GM12878 (cell line): ENCODE results near the gene ACP4. TPM values are rescaled to one million over a fixed set of nuclear protein-coding genes. Genes with fewer than 3 reads are reported as not detected.
A peak's percentile ranks its signal among the peaks of the same experiment; 100 is the strongest.

Experiments used
- CHD1 ChIP-seq: IDR thresholded peaks from 2 replicates; pipeline ENCODE4 v1.6.1; 2012; ENCODE audit warnings: low read depth, low read length, improper control_type of control experiment
- E2F8 ChIP-seq: fragments of 450-650 bp; IDR thresholded peaks from 2 replicates; pipeline ENCODE4 v1.6.1; 2018; ENCODE audit warnings: mild to moderate bottlenecking, low read depth, moderate library complexity; ENCODE audit not compliant: partially characterized antibody
- MEF2B ChIP-seq: fragments of 450-650 bp; IDR thresholded peaks from 2 replicates; pipeline ENCODE4 v1.6.1; 2018; ENCODE audit warnings: mild to moderate bottlenecking, moderate library complexity; ENCODE audit not compliant: partially characterized antibody, poor library complexity, severe bottlenecking
- NR2C1 ChIP-seq: fragments of 450-650 bp; IDR thresholded peaks from 2 replicates; pipeline ENCODE4 v1.6.1; 2017; ENCODE audit warnings: antibody characterized with exemption, mild to moderate bottlenecking, moderate library complexity
- POLR2AphosphoS2 ChIP-seq: IDR thresholded peaks from 2 replicates; pipeline ENCODE4 v1.6.1; 2011; ENCODE audit warnings: low read depth, mild to moderate bottlenecking, low read length, improper control_type of control experiment, moderate library complexity
- POU2F2 ChIP-seq: IDR thresholded peaks from 3 replicates; pipeline ENCODE4 v1.6.1; 2011; ENCODE audit warnings: low read depth, mild to moderate bottlenecking, low read length, borderline replicate concordance
- RAD21 ChIP-seq: IDR thresholded peaks from 2 replicates; pipeline ENCODE4 v1.6.1; 2011; ENCODE audit warnings: mild to moderate bottlenecking, low read depth, low read length, moderate library complexity; ENCODE audit not compliant: insufficient read depth
- SMAD5 ChIP-seq: IDR thresholded peaks from 2 replicates; pipeline ENCODE4 v1.6.1; 2016; ENCODE audit warnings: antibody characterized with exemption, low read depth
- SMC3 ChIP-seq: IDR thresholded peaks from 2 replicates; pipeline ENCODE4 v1.6.1; 2011; ENCODE audit warnings: low read length, improper control_type of control experiment, borderline replicate concordance
- TBL1XR1 ChIP-seq: IDR thresholded peaks from 2 replicates; pipeline ENCODE4 v1.6.1; 2012; ENCODE audit warnings: low read depth, low read length, improper control_type of control experiment
- ZBED1 ChIP-seq: IDR thresholded peaks from 2 replicates; pipeline ENCODE4 v1.6.1; 2016; ENCODE audit warnings: borderline replicate concordance
- ZNF24 ChIP-seq: fragments of 450-650 bp; IDR thresholded peaks from 2 replicates; pipeline ENCODE4 v1.6.1; 2017; ENCODE audit warnings: antibody characterized with exemption, mild to moderate bottlenecking
- polyA plus RNA-seq, 11 experiments: library from polyadenylated mRNA; depleted of rRNA in 4 of 11; unstranded in 6 of 11; stranded (reverse) in 5 of 11; fragments of >200 nt; fragmentation: Nextera tagmentation in 4 of 11; fragmentation: Illumina TruSeq in 1 of 11; extraction: Ambion mirVana in 4 of 11; extraction: Trizol in 1 of 11; gene quantifications; 1 replicate in 1 of 11; 2 replicates in 10 of 11; pipeline versions ENCODE4 v1.2.1 to v1.2.3, GENCODE V29; 2011 to 2016; ENCODE audit warnings: inconsistent platforms in 2 of 11, missing spikeins in 2 of 11, low read depth in 1 of 11
- total RNA-seq, 4 experiments: library from RNA; depleted of rRNA in 3 of 4; stranded (reverse); fragments of >200 nt in 3 of 4; fragmentation: Illumina TruSeq in 1 of 4; extraction: Trizol in 1 of 4; gene quantifications; 2 replicates each; pipeline versions ENCODE4 v1.2.1 to v1.2.3, GENCODE V29; 2013 to 2021
- TF ChIP-seq, protein P1 (sequence below): fragments of 450-650 bp; IDR thresholded peaks from 2 replicates; pipeline ENCODE4 v1.6.1; 2017; ENCODE audit warnings: mild to moderate bottlenecking
- TF ChIP-seq, protein P2 (sequence below): IDR thresholded peaks from 2 replicates; pipeline ENCODE4 v1.6.1; 2011; ENCODE audit warnings: mild to moderate bottlenecking, low read depth, low read length, moderate library complexity; ENCODE audit not compliant: insufficient replicate concordance
- TF ChIP-seq, protein P3 (sequence below): IDR thresholded peaks from 2 replicates; pipeline ENCODE4 v1.6.1; 2012; ENCODE audit warnings: low read length, inconsistent platforms

The ACP4 gene
- total and polyA plus RNA-seq, 10 of the 15 experiments (the other 5 are each of a cell fraction or from before 2014, with no cell fraction given), result not detected

- TF ChIP-seq RAD21 (peak; percentile 57), SMC3 (peak; percentile 57), POU2F2 (0 out of 3 replicates have a peak, but pooled peaks have one; percentile 5), SMAD5 (peak; percentile 6; the same call in 1 of the 2 replicates), TBL1XR1 (no peak), ZBED1 (0 out of 2 replicates have a peak, but pooled peaks have one; percentile 8), POLR2AphosphoS2 (peak; percentile 15), ZNF24 (no peak), CHD1 (no peak), E2F8 (no peak), MEF2B (no peak), NR2C1 (no peak)
- TF ChIP-seq, protein P1, sequence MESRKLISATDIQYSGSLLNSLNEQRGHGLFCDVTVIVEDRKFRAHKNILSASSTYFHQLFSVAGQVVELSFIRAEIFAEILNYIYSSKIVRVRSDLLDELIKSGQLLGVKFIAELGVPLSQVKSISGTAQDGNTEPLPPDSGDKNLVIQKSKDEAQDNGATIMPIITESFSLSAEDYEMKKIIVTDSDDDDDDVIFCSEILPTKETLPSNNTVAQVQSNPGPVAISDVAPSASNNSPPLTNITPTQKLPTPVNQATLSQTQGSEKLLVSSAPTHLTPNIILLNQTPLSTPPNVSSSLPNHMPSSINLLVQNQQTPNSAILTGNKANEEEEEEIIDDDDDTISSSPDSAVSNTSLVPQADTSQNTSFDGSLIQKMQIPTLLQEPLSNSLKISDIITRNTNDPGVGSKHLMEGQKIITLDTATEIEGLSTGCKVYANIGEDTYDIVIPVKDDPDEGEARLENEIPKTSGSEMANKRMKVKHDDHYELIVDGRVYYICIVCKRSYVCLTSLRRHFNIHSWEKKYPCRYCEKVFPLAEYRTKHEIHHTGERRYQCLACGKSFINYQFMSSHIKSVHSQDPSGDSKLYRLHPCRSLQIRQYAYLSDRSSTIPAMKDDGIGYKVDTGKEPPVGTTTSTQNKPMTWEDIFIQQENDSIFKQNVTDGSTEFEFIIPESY, result no peak
- TF ChIP-seq, protein P2, sequence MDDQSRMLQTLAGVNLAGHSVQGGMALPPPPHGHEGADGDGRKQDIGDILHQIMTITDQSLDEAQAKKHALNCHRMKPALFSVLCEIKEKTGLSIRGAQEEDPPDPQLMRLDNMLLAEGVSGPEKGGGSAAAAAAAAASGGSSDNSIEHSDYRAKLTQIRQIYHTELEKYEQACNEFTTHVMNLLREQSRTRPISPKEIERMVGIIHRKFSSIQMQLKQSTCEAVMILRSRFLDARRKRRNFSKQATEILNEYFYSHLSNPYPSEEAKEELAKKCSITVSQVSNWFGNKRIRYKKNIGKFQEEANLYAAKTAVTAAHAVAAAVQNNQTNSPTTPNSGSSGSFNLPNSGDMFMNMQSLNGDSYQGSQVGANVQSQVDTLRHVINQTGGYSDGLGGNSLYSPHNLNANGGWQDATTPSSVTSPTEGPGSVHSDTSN, result no peak
- TF ChIP-seq, protein P3, sequence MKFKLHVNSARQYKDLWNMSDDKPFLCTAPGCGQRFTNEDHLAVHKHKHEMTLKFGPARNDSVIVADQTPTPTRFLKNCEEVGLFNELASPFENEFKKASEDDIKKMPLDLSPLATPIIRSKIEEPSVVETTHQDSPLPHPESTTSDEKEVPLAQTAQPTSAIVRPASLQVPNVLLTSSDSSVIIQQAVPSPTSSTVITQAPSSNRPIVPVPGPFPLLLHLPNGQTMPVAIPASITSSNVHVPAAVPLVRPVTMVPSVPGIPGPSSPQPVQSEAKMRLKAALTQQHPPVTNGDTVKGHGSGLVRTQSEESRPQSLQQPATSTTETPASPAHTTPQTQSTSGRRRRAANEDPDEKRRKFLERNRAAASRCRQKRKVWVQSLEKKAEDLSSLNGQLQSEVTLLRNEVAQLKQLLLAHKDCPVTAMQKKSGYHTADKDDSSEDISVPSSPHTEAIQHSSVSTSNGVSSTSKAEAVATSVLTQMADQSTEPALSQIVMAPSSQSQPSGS, result peak; percentile 14; the same call in 1 of the 2 replicates
Observed at GRCh38 chr19:50794074-50794875, 4.1 kb downstream of the ACP4 start (continued).
